Measurements from ENCODE around the gene SMIM35. TPM values are rescaled to one million over a fixed set of nuclear protein-coding genes. Genes with fewer than 3 reads are reported as not detected.

The SMIM35 gene
- total RNA-seq, 1 experiment from 2014 or later, result not detected

- no peak for DNase-seq (ENCODE audit: extremely low read depth, low read depth)
These were observed 116.3 kb downstream of the SMIM35 start for GRCh38 chr11:117970400-117971024.

DNA sequence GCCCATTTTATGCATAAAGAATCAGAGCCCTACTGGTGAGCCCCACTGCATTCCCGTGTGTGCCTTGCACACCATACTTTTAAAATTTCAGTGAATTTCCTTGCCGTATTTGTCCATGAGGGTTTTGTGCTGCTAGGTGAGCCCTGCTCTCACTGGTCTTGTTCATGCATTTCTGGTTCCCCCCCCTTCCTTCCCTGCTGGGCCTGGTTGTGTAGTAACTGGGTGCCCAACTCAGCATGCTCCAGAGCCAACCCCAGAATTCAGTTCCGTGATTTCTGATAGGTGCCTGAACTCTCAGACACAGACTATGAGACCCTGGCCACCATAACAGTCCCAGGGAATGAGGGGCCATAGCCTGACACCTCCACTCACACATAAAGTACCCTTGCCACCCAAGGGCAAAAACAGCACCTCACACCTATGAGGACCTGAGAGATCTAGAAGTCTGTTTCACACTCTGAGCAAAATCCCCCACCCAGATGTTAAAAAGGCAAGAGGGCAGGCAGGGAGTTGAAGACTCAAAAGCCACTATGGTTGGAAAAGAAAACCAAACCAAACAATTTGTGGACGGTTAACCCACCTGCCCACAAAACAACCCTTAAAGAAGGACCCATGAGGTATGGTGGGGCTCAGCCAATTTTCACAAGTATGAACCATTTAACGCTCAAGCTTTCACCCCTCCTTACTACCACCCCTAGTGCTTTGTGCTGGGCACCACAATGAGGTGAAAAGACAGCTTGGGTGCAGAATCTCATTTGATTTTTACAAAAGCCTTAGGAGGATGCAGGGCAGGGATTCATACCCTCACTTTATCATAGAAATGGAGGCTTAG lies 117.4 kb downstream of the SMIM35 start:
- DNase-seq (ENCODE audit: extremely low read depth, low read depth), result no peak

DNA sequence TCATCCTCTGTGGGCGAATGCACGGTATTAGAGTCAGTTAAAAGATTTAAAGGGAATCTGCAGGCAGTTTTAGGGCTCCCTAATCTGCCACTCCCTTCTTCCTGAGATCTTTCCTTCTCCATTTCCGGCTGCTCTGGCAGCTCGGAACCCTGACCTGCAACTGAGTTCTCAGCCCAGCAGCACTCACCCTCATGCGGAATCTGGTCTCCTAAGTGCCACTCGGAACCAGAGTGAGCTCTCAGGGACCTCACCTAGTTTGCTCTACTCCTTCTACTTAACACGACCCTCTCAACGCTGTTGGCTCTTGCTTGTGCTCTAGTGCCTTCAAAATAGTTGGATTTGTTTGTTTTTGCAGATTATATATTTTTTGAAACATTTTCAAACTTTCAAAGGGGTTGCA lies 119.9 kb downstream of the SMIM35 start:
- no peak for DNase-seq (ENCODE audit: extremely low read depth, low read depth)

GRCh38 chr11:117962826-117963225 lies 123.9 kb downstream of the SMIM35 start:
- no peak for DNase-seq (ENCODE audit: extremely low read depth, low read depth)

GRCh38 chr11:117961896-117962295 lies 124.9 kb downstream of the SMIM35 start:
- DNase-seq (ENCODE audit: extremely low read depth, low read depth), result no peak

- no peak for DNase-seq (ENCODE audit: extremely low read depth, low read depth)
These were observed 126.4 kb downstream of the SMIM35 start for GRCh38 chr11:117960406-117960805.

GRCh38 chr11:117959438-117960149 lies 127.2 kb downstream of the SMIM35 start:
- no peak for DNase-seq (ENCODE audit: extremely low read depth, low read depth)

GRCh38 chr11:117958949-117959348 lies 127.8 kb downstream of the SMIM35 start:
- DNase-seq (ENCODE audit: extremely low read depth, low read depth), result no peak

Other genes with a start within 250 kb of the SMIM35 start
- not detected in 2 replicates for gene FXYD6, start 210.3 kb downstream of the SMIM35 start, total RNA-seq (2014; rRNA removed; shearing (Covaris generic))
- not detected in 2 replicates for gene TMPRSS13, start 157.6 kb downstream of the SMIM35 start, total RNA-seq (2014; rRNA removed; shearing (Covaris generic))
- 0.35 and 2.7 TPM in 2 replicates for gene IL10RA, start 100.6 kb downstream of the SMIM35 start, total RNA-seq (2014; rRNA removed; shearing (Covaris generic))
- not detected in 2 replicates for gene TMPRSS4, start 9.9 kb downstream of the SMIM35 start, total RNA-seq (2014; rRNA removed; shearing (Covaris generic))
- not detected in 2 replicates for gene SCN4B, start 65.9 kb upstream of the SMIM35 start, total RNA-seq (2014; rRNA removed; shearing (Covaris generic))
- not detected in 2 replicates for gene SCN2B, start 89.7 kb upstream of the SMIM35 start, total RNA-seq (2014; rRNA removed; shearing (Covaris generic))
- gene JAML, start 138.0 kb upstream of the SMIM35 start, total RNA-seq (2014; rRNA removed; shearing (Covaris generic)), result not detected in 2 replicates
- gene MPZL3, start 165.4 kb upstream of the SMIM35 start, total RNA-seq (2014; rRNA removed; shearing (Covaris generic)), result 3.4 and 3.6 TPM in 2 replicates
- 0.09 and 0.79 TPM in 2 replicates for gene MPZL2, start 177.3 kb upstream of the SMIM35 start, total RNA-seq (2014; rRNA removed; shearing (Covaris generic))
- gene CD3E, start 217.8 kb upstream of the SMIM35 start, total RNA-seq (2014; rRNA removed; shearing (Covaris generic)), result not detected in 2 replicates